ENCODE data around the gene STK32B. TPM values are rescaled to one million over a fixed set of nuclear protein-coding genes. Genes with fewer than 3 reads are reported as not detected.

The STK32B gene
- total and polyA plus RNA-seq, 2 experiments from 2014 or later: 0.71 to 2.3 TPM

- Histone ChIP-seq H3K4me3 (no peak overlapping the region), H3F3A (replicated peaks; ENCODE audit: low read depth) (no peaks in the 10 kb centered on the region), H3K9me2 (ENCODE audit: insufficient read depth) (peaks cover 11% of the 10 kb centered on the region; the same call in 1 of the 2 replicates), H3K4me1 (ENCODE audit: insufficient read depth) (no peaks in the 10 kb centered on the region), H4K20me1 (replicated peaks; ENCODE audit: insufficient read depth) (no peaks in the 10 kb centered on the region), H3K36me3 (ENCODE audit: insufficient read depth) (no peaks in the 10 kb centered on the region), H3K4me2 (no peak overlapping the region), H3K27ac (ENCODE audit: low read depth) (no peak overlapping the region), H3K79me2 (replicated peaks; ENCODE audit: insufficient read depth) (no peaks in the 10 kb centered on the region), H2AFZ (no peak overlapping the region), H3K27me3 (ENCODE audit: insufficient read depth) (no peaks in the 10 kb centered on the region)
- TF ChIP-seq CTCF (conservative IDR thresholded peaks at IDR 0.05; ENCODE audit: low read depth in 2 of 2): no peak
- TF ChIP-seq EZH2 (IDR thresholded peaks at IDR 0.05; ENCODE audit: low read depth, unreplicated experiment): no peak
- no peak for TF ChIP-seq NANOG (IDR thresholded peaks at IDR 0.05; ENCODE audit: borderline replicate concordance)
- TF ChIP-seq, protein P1, sequence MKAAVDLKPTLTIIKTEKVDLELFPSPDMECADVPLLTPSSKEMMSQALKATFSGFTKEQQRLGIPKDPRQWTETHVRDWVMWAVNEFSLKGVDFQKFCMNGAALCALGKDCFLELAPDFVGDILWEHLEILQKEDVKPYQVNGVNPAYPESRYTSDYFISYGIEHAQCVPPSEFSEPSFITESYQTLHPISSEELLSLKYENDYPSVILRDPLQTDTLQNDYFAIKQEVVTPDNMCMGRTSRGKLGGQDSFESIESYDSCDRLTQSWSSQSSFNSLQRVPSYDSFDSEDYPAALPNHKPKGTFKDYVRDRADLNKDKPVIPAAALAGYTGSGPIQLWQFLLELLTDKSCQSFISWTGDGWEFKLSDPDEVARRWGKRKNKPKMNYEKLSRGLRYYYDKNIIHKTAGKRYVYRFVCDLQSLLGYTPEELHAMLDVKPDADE (IDR thresholded peaks at IDR 0.05): no peak
- TF ChIP-seq, protein P2, sequence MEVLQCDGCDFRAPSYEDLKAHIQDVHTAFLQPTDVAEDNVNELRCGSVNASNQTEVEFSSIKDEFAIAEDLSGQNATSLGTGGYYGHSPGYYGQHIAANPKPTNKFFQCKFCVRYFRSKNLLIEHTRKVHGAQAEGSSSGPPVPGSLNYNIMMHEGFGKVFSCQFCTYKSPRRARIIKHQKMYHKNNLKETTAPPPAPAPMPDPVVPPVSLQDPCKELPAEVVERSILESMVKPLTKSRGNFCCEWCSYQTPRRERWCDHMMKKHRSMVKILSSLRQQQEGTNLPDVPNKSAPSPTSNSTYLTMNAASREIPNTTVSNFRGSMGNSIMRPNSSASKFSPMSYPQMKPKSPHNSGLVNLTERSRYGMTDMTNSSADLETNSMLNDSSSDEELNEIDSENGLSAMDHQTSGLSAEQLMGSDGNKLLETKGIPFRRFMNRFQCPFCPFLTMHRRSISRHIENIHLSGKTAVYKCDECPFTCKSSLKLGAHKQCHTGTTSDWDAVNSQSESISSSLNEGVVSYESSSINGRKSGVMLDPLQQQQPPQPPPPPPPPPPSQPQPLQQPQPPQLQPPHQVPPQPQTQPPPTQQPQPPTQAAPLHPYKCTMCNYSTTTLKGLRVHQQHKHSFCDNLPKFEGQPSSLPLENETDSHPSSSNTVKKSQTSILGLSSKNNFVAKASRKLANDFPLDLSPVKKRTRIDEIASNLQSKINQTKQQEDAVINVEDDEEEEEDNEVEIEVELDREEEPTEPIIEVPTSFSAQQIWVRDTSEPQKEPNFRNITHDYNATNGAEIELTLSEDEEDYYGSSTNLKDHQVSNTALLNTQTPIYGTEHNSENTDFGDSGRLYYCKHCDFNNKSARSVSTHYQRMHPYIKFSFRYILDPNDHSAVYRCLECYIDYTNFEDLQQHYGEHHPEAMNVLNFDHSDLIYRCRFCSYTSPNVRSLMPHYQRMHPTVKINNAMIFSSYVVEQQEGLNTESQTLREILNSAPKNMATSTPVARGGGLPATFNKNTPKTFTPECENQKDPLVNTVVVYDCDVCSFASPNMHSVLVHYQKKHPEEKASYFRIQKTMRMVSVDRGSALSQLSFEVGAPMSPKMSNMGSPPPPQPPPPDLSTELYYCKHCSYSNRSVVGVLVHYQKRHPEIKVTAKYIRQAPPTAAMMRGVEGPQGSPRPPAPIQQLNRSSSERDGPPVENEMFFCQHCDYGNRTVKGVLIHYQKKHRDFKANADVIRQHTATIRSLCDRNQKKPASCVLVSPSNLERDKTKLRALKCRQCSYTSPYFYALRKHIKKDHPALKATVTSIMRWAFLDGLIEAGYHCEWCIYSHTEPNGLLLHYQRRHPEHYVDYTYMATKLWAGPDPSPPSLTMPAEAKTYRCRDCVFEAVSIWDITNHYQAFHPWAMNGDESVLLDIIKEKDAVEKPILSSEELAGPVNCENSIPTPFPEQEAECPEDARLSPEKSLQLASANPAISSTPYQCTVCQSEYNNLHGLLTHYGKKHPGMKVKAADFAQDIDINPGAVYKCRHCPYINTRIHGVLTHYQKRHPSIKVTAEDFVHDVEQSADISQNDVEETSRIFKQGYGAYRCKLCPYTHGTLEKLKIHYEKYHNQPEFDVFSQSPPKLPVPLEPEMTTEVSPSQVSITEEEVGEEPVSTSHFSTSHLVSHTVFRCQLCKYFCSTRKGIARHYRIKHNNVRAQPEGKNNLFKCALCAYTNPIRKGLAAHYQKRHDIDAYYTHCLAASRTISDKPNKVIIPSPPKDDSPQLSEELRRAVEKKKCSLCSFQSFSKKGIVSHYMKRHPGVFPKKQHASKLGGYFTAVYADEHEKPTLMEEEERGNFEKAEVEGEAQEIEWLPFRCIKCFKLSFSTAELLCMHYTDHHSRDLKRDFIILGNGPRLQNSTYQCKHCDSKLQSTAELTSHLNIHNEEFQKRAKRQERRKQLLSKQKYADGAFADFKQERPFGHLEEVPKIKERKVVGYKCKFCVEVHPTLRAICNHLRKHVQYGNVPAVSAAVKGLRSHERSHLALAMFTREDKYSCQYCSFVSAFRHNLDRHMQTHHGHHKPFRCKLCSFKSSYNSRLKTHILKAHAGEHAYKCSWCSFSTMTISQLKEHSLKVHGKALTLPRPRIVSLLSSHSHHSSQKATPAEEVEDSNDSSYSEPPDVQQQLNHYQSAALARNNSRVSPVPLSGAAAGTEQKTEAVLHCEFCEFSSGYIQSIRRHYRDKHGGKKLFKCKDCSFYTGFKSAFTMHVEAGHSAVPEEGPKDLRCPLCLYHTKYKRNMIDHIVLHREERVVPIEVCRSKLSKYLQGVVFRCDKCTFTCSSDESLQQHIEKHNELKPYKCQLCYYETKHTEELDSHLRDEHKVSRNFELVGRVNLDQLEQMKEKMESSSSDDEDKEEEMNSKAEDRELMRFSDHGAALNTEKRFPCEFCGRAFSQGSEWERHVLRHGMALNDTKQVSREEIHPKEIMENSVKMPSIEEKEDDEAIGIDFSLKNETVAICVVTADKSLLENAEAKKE (CRISPR knock-in tag; IDR thresholded peaks at IDR 0.05): no peak
- TF ChIP-seq JUNB (IDR thresholded peaks at IDR 0.05; ENCODE audit: unreplicated experiment): no peak
- no peak for TF ChIP-seq CREB1 (CRISPR knock-in tag; IDR thresholded peaks at IDR 0.05; ENCODE audit: low read depth)
- TF ChIP-seq EZH2phosphoT487 (IDR thresholded peaks at IDR 0.05; ENCODE audit: unreplicated experiment): no peak
- no peak for TF ChIP-seq POLR2AphosphoS5 (IDR thresholded peaks at IDR 0.05; ENCODE audit: low read depth)
- TF ChIP-seq, protein P3, sequence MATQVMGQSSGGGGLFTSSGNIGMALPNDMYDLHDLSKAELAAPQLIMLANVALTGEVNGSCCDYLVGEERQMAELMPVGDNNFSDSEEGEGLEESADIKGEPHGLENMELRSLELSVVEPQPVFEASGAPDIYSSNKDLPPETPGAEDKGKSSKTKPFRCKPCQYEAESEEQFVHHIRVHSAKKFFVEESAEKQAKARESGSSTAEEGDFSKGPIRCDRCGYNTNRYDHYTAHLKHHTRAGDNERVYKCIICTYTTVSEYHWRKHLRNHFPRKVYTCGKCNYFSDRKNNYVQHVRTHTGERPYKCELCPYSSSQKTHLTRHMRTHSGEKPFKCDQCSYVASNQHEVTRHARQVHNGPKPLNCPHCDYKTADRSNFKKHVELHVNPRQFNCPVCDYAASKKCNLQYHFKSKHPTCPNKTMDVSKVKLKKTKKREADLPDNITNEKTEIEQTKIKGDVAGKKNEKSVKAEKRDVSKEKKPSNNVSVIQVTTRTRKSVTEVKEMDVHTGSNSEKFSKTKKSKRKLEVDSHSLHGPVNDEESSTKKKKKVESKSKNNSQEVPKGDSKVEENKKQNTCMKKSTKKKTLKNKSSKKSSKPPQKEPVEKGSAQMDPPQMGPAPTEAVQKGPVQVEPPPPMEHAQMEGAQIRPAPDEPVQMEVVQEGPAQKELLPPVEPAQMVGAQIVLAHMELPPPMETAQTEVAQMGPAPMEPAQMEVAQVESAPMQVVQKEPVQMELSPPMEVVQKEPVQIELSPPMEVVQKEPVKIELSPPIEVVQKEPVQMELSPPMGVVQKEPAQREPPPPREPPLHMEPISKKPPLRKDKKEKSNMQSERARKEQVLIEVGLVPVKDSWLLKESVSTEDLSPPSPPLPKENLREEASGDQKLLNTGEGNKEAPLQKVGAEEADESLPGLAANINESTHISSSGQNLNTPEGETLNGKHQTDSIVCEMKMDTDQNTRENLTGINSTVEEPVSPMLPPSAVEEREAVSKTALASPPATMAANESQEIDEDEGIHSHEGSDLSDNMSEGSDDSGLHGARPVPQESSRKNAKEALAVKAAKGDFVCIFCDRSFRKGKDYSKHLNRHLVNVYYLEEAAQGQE (IDR thresholded peaks at IDR 0.05; ENCODE audit: unreplicated experiment): no peak
- TF ChIP-seq ZNF114 (CRISPR knock-in tag; IDR thresholded peaks at IDR 0.05): no peak
- TF ChIP-seq STAT1 (IDR thresholded peaks at IDR 0.05; ENCODE audit: unreplicated experiment): no peak
- TF ChIP-seq ZNF331 (CRISPR knock-in tag; IDR thresholded peaks at IDR 0.05; ENCODE audit: low read depth): no peak
- ATAC-seq: no peak
- Mint-ChIP-seq H3K27ac (no peak overlapping the region), H3K36me3 (ENCODE audit: low read depth) (no peaks in the 10 kb centered on the region), H3K9me3 (no peaks in the 10 kb centered on the region), H3K27me3 (ENCODE audit: insufficient read depth, low read depth, poor library complexity) (peaks cover 7% of the 10 kb centered on the region), H3K4me3 (no peak overlapping the region), H3K4me1 (no peaks in the 10 kb centered on the region; the same call in 2 of the 3 replicates)
- no peak for DNase-seq (ENCODE audit: low spot score)
Measured at GRCh38 chr4:5141802-5142201, 90.5 kb downstream of the STK32B start.
